ENCODE results near the gene GPR17. TPM values are rescaled to one million over a fixed set of nuclear protein-coding genes. Genes with fewer than 3 reads are reported as not detected.

Gene GPR17
- total and polyA plus RNA-seq, 2 experiments from 2014 or later, result 0.39 TPM; not detected in 1

DNA sequence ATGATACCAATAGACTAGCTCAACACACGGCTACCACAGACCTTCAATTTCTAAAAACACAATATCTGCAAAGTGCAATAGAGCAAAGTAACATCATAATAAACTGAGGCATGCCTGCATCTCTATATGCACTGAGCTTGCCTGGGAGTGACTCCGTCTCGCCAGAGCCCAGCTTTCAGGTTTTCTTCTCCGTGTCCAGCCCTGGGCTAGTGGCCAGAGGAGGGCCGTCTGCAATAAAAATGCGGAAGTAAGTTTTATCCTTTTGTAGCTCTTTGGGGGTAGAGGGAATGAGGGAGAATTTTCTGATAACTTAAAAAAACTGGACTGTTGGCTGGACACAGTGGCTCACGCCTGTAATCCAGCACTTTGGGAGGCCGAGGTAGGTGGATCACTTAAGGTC lies 41.0 kb upstream of the GPR17 start:
- H3K4me1 ChIP-seq (ENCODE audit: insufficient read depth), result no peaks in the 10 kb centered on the region
- no peak overlapping the region for H3K4me2 ChIP-seq
- TF ChIP-seq EZH2phosphoT487 (IDR thresholded peaks at IDR 0.05; ENCODE audit: low read depth, severe bottlenecking, unreplicated experiment) (no peak), EZH2 (IDR thresholded peaks at IDR 0.05; ENCODE audit: borderline replicate concordance) (no peak)
- TF ChIP-seq, protein P1, sequence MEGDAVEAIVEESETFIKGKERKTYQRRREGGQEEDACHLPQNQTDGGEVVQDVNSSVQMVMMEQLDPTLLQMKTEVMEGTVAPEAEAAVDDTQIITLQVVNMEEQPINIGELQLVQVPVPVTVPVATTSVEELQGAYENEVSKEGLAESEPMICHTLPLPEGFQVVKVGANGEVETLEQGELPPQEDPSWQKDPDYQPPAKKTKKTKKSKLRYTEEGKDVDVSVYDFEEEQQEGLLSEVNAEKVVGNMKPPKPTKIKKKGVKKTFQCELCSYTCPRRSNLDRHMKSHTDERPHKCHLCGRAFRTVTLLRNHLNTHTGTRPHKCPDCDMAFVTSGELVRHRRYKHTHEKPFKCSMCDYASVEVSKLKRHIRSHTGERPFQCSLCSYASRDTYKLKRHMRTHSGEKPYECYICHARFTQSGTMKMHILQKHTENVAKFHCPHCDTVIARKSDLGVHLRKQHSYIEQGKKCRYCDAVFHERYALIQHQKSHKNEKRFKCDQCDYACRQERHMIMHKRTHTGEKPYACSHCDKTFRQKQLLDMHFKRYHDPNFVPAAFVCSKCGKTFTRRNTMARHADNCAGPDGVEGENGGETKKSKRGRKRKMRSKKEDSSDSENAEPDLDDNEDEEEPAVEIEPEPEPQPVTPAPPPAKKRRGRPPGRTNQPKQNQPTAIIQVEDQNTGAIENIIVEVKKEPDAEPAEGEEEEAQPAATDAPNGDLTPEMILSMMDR (IDR thresholded peaks at IDR 0.05; ENCODE audit: poor library complexity), result no peak
- no peak for DNase-seq (ENCODE audit: low spot score)
- H3K4me3 ChIP-seq, result no peak overlapping the region
- no peaks in the 10 kb centered on the region for H3K9me3 ChIP-seq (ENCODE audit: low read depth)
- no peak overlapping the region for H2AFZ ChIP-seq
- H3K27me3 ChIP-seq, result no peaks in the 10 kb centered on the region
- H3K9me2 ChIP-seq (replicated peaks; ENCODE audit: insufficient read depth), result no peaks in the 10 kb centered on the region
- no peak overlapping the region for H3K27ac ChIP-seq
- WGBS (ENCODE audit: low lambda C conversion rate, missing lambda C conversion rate), result 90% methylated on average over 8 of the region's 8 CpGs
- H4K20me1 ChIP-seq (ENCODE audit: insufficient read depth, poor library complexity, severe bottlenecking), result no peaks in the 10 kb centered on the region
- H3K36me3 ChIP-seq (replicated peaks; ENCODE audit: insufficient read depth, low read depth), result no peaks in the 10 kb centered on the region
- no peaks in the 10 kb centered on the region for H3K79me2 ChIP-seq

DNA sequence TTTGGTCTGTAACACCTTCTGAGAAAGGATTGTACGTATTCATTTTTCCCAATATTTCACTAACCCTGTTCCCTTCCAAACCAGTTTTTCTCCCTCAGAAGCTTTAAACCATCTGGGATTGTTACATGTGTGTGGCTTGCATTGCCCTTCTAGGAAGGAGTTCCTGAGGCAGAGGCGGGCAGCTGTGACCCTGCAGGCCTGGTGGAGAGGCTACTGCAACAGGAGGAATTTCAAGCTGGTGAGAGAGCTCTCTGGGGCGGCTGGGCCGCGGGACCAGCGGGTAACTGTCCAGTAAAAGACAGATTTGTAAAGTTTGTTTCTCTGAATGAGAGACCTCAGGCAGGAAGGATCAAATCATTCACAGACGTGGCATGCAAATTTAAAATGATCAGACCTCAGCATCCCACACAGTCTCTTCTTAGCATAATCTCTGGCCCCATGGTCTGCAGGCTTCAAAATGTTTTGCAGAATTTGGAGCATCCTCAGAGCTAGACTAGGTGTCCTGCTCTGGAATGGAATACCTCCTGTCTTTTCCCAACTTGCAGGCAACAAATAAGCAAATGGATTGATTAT lies 40.2 kb upstream of the GPR17 start:
- Histone ChIP-seq H4K20me1 (ENCODE audit: insufficient read depth, poor library complexity, severe bottlenecking) (no peaks in the 10 kb centered on the region), H3K79me2 (no peaks in the 10 kb centered on the region), H3K9me3 (ENCODE audit: low read depth) (no peaks in the 10 kb centered on the region), H2AFZ (no peak overlapping the region), H3K4me1 (ENCODE audit: insufficient read depth) (no peaks in the 10 kb centered on the region), H3K9me2 (replicated peaks; ENCODE audit: insufficient read depth) (no peaks in the 10 kb centered on the region), H3K27me3 (no peaks in the 10 kb centered on the region), H3K4me3 (no peak overlapping the region), H3K4me2 (no peak overlapping the region), H3K36me3 (replicated peaks; ENCODE audit: insufficient read depth, low read depth) (no peaks in the 10 kb centered on the region), H3K27ac (no peak overlapping the region)
- WGBS (ENCODE audit: low lambda C conversion rate, missing lambda C conversion rate), result 84% methylated on average over 7 of the region's 7 CpGs
- no peak for DNase-seq (ENCODE audit: low spot score)
- TF ChIP-seq EZH2 (IDR thresholded peaks at IDR 0.05; ENCODE audit: borderline replicate concordance) (no peak), EZH2phosphoT487 (IDR thresholded peaks at IDR 0.05; ENCODE audit: low read depth, severe bottlenecking, unreplicated experiment) (no peak)
- TF ChIP-seq, protein P1 (IDR thresholded peaks at IDR 0.05; ENCODE audit: poor library complexity), result no peak

DNA sequence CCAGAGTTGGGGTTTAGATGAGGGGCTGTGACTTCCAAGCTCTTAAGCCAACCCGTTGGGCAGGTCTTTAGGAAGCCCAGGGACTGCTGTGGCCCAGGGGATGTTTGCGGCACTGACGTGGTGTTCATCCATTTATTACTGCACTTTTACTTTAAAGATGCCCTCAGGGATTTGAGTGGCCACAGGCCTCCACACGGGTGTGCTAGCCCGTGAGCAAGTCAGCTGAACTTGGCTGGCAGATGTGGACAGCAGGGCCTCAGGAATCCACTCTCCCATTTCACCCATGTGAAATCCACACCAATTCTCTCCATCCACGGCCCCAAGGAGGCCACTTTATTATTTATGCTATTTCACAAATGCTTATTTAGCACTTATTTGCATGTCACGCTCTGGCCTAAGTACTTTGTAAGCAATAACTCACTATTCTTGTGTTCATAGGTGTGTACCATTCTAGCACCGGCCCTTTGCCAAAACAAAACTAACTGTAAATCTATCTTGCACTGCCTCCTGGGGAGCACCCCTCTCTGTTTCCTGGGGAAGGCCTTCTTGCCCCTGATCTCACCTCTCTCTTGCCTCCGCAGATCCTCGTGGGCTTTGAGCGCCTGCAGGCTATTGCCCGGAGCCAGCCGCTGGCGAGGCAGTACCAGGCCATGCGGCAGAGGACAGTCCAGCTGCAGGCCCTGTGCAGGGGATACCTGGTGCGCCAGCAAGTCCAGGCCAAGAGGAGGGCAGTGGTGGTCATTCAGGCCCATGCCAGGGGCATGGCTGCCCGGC lies 39.1 kb upstream of the GPR17 start:
- DNase-seq (ENCODE audit: low spot score), result no peak
- Histone ChIP-seq H2AFZ (no peak overlapping the region), H3K9me2 (replicated peaks; ENCODE audit: insufficient read depth) (no peaks in the 10 kb centered on the region), H3K4me1 (ENCODE audit: insufficient read depth) (no peaks in the 10 kb centered on the region), H3K79me2 (no peaks in the 10 kb centered on the region), H3K27ac (no peak overlapping the region), H3K4me2 (no peak overlapping the region), H3K27me3 (no peaks in the 10 kb centered on the region), H3K9me3 (ENCODE audit: low read depth) (no peaks in the 10 kb centered on the region), H3K36me3 (replicated peaks; ENCODE audit: insufficient read depth, low read depth) (no peaks in the 10 kb centered on the region), H4K20me1 (ENCODE audit: insufficient read depth, poor library complexity, severe bottlenecking) (no peaks in the 10 kb centered on the region), H3K4me3 (no peak overlapping the region)
- TF ChIP-seq EZH2phosphoT487 (IDR thresholded peaks at IDR 0.05; ENCODE audit: low read depth, severe bottlenecking, unreplicated experiment), result no peak
- TF ChIP-seq, protein P1 (IDR thresholded peaks at IDR 0.05; ENCODE audit: poor library complexity), result no peak
- TF ChIP-seq EZH2 (IDR thresholded peaks at IDR 0.05; ENCODE audit: borderline replicate concordance), result no peak
- 86% methylated on average over 17 of the region's 17 CpGs for WGBS (ENCODE audit: low lambda C conversion rate, missing lambda C conversion rate)
